Transverse colon (tissue), 4 donors: ENCODE measurements around the gene XXYLT1.

ENCODE experiments used
- EP300 ChIP-seq: sonication (generic); formaldehyde crosslinking; IDR thresholded peaks from one replicate; pipeline ENCODE4 v1.6.1; 2017; ENCODE audit warnings: antibody characterized with exemption, low read depth
- POLR2A ChIP-seq: fragments of 450-650 bp; IDR thresholded peaks from one replicate; pipeline ENCODE4 v1.6.1; 2016; ENCODE audit warnings: antibody characterized with exemption, mild to moderate bottlenecking, moderate library complexity
- POLR2AphosphoS5 ChIP-seq, 3 donors: sonication (generic); formaldehyde crosslinking; IDR thresholded peaks; one replicate each; pipeline ENCODE4 v1.6.1; 2016; ENCODE audit warnings: antibody characterized with exemption in 3 of 3
- TF ChIP-seq, protein P1 (sequence below), 5 experiments: fragments of 200-600 bp in 3 of 5; fragments of 450-650 bp in 2 of 5; sonication (generic) in 3 of 5; IDR thresholded peaks; 1 replicate in 2 of 5; 2 replicates in 3 of 5; pipeline ENCODE4 v1.5.1; 2016 to 2017; ENCODE audit warnings: antibody characterized with exemption in 5 of 5, inconsistent platforms in 3 of 5, mild to moderate bottlenecking in 2 of 5, moderate library complexity in 1 of 5

DNA sequence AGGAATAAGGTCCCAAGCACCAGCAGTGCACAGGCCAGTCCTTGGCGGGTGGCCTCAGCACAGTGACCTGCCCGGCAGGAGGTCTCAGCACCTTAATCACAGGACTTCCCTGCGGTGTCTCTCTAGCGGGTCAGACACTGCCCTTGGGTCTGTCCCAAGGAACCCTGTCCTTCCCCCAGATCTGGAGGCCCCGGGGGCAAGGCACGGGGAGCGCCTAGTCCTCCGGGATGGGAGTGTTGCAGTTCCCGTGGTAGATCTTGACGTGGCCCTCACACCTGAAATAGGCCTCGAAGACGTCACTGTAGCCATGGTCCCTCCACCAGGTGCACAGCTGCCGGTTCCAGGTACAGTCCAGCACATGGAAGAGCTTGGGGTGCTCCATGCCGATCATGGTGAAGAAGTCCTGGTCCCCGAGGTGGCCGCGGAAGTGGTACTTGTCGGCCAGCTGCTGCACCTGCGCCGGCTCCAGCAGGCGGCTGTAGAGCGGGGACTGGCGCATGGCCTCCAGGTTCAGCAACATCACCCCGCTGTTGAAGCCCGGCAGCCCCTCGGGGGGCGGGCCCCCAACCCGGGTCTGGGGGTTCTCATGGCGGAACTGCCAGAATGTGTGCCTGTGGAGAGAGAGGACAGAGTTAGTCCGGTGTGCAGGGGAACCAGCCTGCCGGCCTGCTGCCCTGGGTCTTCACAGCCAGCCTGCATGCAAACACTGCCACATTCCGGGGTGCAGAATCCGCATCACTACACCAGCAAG is 201.3 kb downstream of the XXYLT1 start:
- TF ChIP-seq, protein P1, sequence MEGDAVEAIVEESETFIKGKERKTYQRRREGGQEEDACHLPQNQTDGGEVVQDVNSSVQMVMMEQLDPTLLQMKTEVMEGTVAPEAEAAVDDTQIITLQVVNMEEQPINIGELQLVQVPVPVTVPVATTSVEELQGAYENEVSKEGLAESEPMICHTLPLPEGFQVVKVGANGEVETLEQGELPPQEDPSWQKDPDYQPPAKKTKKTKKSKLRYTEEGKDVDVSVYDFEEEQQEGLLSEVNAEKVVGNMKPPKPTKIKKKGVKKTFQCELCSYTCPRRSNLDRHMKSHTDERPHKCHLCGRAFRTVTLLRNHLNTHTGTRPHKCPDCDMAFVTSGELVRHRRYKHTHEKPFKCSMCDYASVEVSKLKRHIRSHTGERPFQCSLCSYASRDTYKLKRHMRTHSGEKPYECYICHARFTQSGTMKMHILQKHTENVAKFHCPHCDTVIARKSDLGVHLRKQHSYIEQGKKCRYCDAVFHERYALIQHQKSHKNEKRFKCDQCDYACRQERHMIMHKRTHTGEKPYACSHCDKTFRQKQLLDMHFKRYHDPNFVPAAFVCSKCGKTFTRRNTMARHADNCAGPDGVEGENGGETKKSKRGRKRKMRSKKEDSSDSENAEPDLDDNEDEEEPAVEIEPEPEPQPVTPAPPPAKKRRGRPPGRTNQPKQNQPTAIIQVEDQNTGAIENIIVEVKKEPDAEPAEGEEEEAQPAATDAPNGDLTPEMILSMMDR (IDR thresholded peaks at IDR 0.05): no peak
- TF ChIP-seq POLR2A (no peak), EP300 (no peak), POLR2AphosphoS5 (IDR thresholded peaks at IDR 0.05) (no peak)
